Neural progenitor cell (in vitro differentiated cells): Measurements from ENCODE around the gene KRT15. TPM values are rescaled to one million over a fixed set of nuclear protein-coding genes. Genes with fewer than 3 reads are reported as not detected.

Experiments
- DNase-seq: peaks from one replicate; pipeline ENCODE4 v3.0.0-alpha.2; 2016; ENCODE audit warnings: low spot score
- H2AFZ ChIP-seq: fragments of 200-600 bp; sonication (generic); replicated peaks from 2 replicates; pipeline ENCODE4 v1.6.1; 2016; ENCODE audit warnings: antibody characterized with exemption
- H3F3A ChIP-seq: fragments of 200-600 bp; sonication (generic); 2 replicates; pipeline ENCODE4 v1.6.1; 2016; ENCODE audit warnings: antibody characterized with exemption, low read depth
- H3K27ac ChIP-seq: fragments of 200-600 bp; sonication (generic); 2 replicates; pipeline ENCODE4 v1.5.1; 2016; ENCODE audit warnings: mild to moderate bottlenecking
- H3K27me3 ChIP-seq: fragments of 200-600 bp; sonication (generic); 2 replicates; pipeline ENCODE4 v1.6.1; 2016; ENCODE audit warnings: mild to moderate bottlenecking, moderate library complexity
- H3K36me3 ChIP-seq: fragments of 200-600 bp; sonication (generic); 2 replicates; pipeline ENCODE4 v1.5.1; 2016
- H3K4me1 ChIP-seq: fragments of 200-600 bp; sonication (generic); 2 replicates; pipeline ENCODE4 v1.6.1; 2016; ENCODE audit warnings: mixed run types
- H3K4me2 ChIP-seq: fragments of 200-600 bp; sonication (generic); 2 replicates; pipeline ENCODE4 v1.6.1; 2016
- H3K4me3 ChIP-seq: fragments of 200-600 bp; sonication (generic); 2 replicates; pipeline ENCODE4 v1.5.1; 2016
- H3K79me2 ChIP-seq: fragments of 200-600 bp; sonication (generic); 2 replicates; pipeline ENCODE4 v1.6.1; 2016; ENCODE audit warnings: low read depth
- H3K9ac ChIP-seq: fragments of 200-600 bp; sonication (generic); 2 replicates; pipeline ENCODE4 v1.6.1; 2016
- H3K9me3 ChIP-seq: fragments of 200-600 bp; sonication (generic); 2 replicates; pipeline ENCODE4 v1.5.1; 2016; ENCODE audit warnings: low read depth
- H4K20me1 ChIP-seq: fragments of 200-600 bp; sonication (generic); 2 replicates; pipeline ENCODE4 v1.6.1; 2016; ENCODE audit warnings: low read depth
- H3K27ac Mint-ChIP-seq: 3 replicates; pipeline ENCODE4 v1.8.0; 2021; ENCODE audit warnings: mixed read lengths
- H3K27me3 Mint-ChIP-seq: 2 replicates; pipeline ENCODE4 v1.8.0; 2022; ENCODE audit warnings: low read depth, mild to moderate bottlenecking, inconsistent platforms, moderate library complexity, mixed read lengths; ENCODE audit not compliant: insufficient read depth
- H3K36me3 Mint-ChIP-seq: 3 replicates; pipeline ENCODE4 v1.8.0; 2021; ENCODE audit warnings: mixed read lengths
- H3K4me1 Mint-ChIP-seq: 3 replicates; pipeline ENCODE4 v1.8.0; 2021; ENCODE audit warnings: mixed read lengths
- H3K4me3 Mint-ChIP-seq: 3 replicates; pipeline ENCODE4 v1.8.0; 2021; ENCODE audit warnings: mild to moderate bottlenecking, moderate library complexity, mixed read lengths
- H3K9me3 Mint-ChIP-seq: 3 replicates; pipeline ENCODE4 v1.8.0; 2020; ENCODE audit warnings: mixed read lengths
- EZH2 ChIP-seq: fragments of 200-600 bp; sonication (generic); IDR thresholded peaks from 2 replicates; pipeline ENCODE4 v1.6.1; 2017; ENCODE audit warnings: antibody characterized with exemption, mild to moderate bottlenecking, moderate library complexity
- EZH2phosphoT487 ChIP-seq: fragments of 200-600 bp; sonication (generic); IDR thresholded peaks from 2 replicates; pipeline ENCODE4 v1.6.1; 2017; ENCODE audit warnings: antibody characterized with exemption
- total RNA-seq: library from RNA; depleted of rRNA; stranded (reverse); fragments of >200 nt; gene quantifications from 2 replicates; pipeline ENCODE4 v1.2.3, GENCODE V29; 2015; ENCODE audit warnings: low replicate concordance
- TF ChIP-seq, protein P1 (sequence below): fragments of 200-600 bp; sonication (generic); IDR thresholded peaks from 2 replicates; pipeline ENCODE4 v1.5.1; 2017; ENCODE audit warnings: antibody characterized with exemption, mild to moderate bottlenecking

Gene KRT15
- total RNA-seq, 1 donor from 2014 or later = not detected

- Histone ChIP-seq H4K20me1 (no peaks in the 10 kb centered on the region), H3K4me1 (no peaks in the 10 kb centered on the region), H3K9me3 (no peaks in the 10 kb centered on the region), H3K27me3 (no peaks in the 10 kb centered on the region), H3K79me2 (no peaks in the 10 kb centered on the region), H3K27ac (no peak overlapping the region), H3K36me3 (no peaks in the 10 kb centered on the region), H3F3A (no peaks in the 10 kb centered on the region), H3K4me3 (no peak overlapping the region), H3K9ac (no peak overlapping the region), H3K4me2 (no peak overlapping the region), H2AFZ (no peak overlapping the region)
- Mint-ChIP-seq H3K9me3 (peaks cover 5% of the 10 kb centered on the region), H3K4me3 (no peak overlapping the region), H3K27ac (no peak overlapping the region), H3K36me3 (no peaks in the 10 kb centered on the region), H3K27me3 (no peaks in the 10 kb centered on the region), H3K4me1 (no peaks in the 10 kb centered on the region)
- TF ChIP-seq EZH2phosphoT487 (no peak), EZH2 (no peak)
- TF ChIP-seq, protein P1, sequence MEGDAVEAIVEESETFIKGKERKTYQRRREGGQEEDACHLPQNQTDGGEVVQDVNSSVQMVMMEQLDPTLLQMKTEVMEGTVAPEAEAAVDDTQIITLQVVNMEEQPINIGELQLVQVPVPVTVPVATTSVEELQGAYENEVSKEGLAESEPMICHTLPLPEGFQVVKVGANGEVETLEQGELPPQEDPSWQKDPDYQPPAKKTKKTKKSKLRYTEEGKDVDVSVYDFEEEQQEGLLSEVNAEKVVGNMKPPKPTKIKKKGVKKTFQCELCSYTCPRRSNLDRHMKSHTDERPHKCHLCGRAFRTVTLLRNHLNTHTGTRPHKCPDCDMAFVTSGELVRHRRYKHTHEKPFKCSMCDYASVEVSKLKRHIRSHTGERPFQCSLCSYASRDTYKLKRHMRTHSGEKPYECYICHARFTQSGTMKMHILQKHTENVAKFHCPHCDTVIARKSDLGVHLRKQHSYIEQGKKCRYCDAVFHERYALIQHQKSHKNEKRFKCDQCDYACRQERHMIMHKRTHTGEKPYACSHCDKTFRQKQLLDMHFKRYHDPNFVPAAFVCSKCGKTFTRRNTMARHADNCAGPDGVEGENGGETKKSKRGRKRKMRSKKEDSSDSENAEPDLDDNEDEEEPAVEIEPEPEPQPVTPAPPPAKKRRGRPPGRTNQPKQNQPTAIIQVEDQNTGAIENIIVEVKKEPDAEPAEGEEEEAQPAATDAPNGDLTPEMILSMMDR = no peak
- no peak for DNase-seq
These were observed 43.3 kb downstream of the KRT15 start for GRCh38 chr17:41475421-41475820.

DNA sequence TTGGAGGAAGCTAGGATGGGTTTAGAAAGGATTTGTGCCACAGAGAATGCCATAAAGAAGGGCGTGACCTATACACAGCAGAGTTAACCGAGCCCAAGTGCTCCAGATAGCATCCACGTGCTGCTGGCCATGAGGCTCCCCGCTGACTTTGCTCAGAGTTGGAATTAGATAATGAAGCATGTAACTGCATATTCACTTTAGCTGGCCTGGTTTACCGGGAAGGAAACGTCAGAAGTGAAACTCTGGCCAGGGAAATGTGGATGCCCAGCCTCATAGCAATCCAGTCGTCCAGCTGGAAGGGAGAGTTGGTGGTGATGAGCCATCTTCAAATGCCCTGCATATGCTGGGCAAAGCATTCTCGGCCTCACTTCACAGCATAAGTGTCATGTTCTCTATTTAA, 43.8 kb downstream of the KRT15 start:
- H3F3A ChIP-seq = no peaks in the 10 kb centered on the region
- no peak overlapping the region for H3K4me3 Mint-ChIP-seq
- no peaks in the 10 kb centered on the region for H3K4me1 Mint-ChIP-seq

DNA sequence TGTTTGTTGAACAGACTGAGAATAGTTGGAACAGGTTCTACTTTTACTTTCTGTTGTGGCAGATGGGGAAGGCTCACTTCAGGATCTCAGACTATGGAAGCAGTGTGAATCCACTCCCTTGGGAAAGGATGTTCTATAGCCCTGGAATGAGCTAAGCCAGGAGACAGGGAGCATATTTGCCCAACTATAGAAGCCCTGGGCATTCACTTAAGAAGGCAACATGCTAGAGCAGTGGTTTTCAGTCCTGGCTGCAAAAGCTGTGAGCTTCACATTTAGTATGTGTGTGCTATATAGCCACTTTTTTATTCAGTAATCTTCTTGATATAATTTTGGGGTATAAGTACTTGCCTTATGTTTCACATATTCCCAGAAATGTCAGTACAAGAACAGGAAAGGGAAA, 50.3 kb downstream of the KRT15 start:
- Histone ChIP-seq H3K9me3 (no peaks in the 10 kb centered on the region), H3K27me3 (no peaks in the 10 kb centered on the region), H2AFZ (no peak overlapping the region), H3K4me1 (no peaks in the 10 kb centered on the region), H4K20me1 (no peaks in the 10 kb centered on the region), H3K9ac (no peak overlapping the region), H3K4me3 (no peak overlapping the region), H3K4me2 (no peak overlapping the region), H3K36me3 (no peaks in the 10 kb centered on the region), H3F3A (no peaks in the 10 kb centered on the region), H3K27ac (no peak overlapping the region), H3K79me2 (no peaks in the 10 kb centered on the region)
- H3K4me1 Mint-ChIP-seq = no peaks in the 10 kb centered on the region
- no peaks in the 10 kb centered on the region for H3K36me3 Mint-ChIP-seq
- no peak overlapping the region for H3K4me3 Mint-ChIP-seq
- H3K27ac Mint-ChIP-seq = no peak overlapping the region
- TF ChIP-seq EZH2phosphoT487 = no peak
- TF ChIP-seq, protein P1 = no peak
- no peak for TF ChIP-seq EZH2
- peaks cover 8% of the 10 kb centered on the region for H3K9me3 Mint-ChIP-seq
- DNase-seq = no peak
- H3K27me3 Mint-ChIP-seq = no peaks in the 10 kb centered on the region

More for the DNA sequence above, 43.8 kb downstream of the KRT15 start:
- no peak overlapping the region for H3K9ac ChIP-seq
- no peak for TF ChIP-seq EZH2phosphoT487
- TF ChIP-seq, protein P1 = no peak
- TF ChIP-seq EZH2 = no peak
- no peak for DNase-seq
- Mint-ChIP-seq H3K36me3 (no peaks in the 10 kb centered on the region), H3K27me3 (no peaks in the 10 kb centered on the region), H3K27ac (no peak overlapping the region), H3K9me3 (peaks cover 5% of the 10 kb centered on the region)
- no peak overlapping the region for H3K27ac ChIP-seq
- H4K20me1 ChIP-seq = no peaks in the 10 kb centered on the region
- no peak overlapping the region for H3K4me2 ChIP-seq
- no peaks in the 10 kb centered on the region for H3K79me2 ChIP-seq
- H3K4me3 ChIP-seq = no peak overlapping the region
- no peaks in the 10 kb centered on the region for H3K36me3 ChIP-seq
- no peaks in the 10 kb centered on the region for H3K27me3 ChIP-seq
- H3K9me3 ChIP-seq = no peaks in the 10 kb centered on the region
- no peaks in the 10 kb centered on the region for H3K4me1 ChIP-seq
- H2AFZ ChIP-seq = no peak overlapping the region
